Measurements from ENCODE around the gene SLC39A1.
A peak's percentile ranks its signal among the peaks of the same experiment; 100 is the strongest.

SLC39A1 gene

DNA sequence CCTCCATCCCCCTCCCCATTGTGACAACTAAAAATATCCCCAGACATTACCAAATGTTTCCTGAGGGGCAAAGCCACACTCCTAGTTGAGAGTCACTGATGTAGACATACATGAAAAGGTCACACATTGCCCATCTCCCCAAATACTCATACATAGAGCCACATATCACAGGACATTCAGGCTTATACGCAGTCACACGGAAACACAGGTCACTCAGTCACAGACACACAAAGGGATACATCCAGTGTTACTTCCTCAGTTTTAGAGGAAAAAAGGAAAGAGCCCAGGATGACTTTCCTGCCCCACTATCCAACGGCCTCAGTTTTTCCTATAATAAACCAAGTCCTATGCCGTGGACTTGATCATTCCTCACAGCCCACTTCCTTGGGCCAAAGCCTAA lies 1.9 kb downstream of the SLC39A1 start:
- peak overlapping the region; percentile 75 for H3K4me3 ChIP-seq (ENCODE audit: extremely low read depth, insufficient read depth, low read length, poor library complexity, severe bottlenecking)
- peaks cover 29% of the 10 kb centered on the region for H3K36me3 ChIP-seq (ENCODE audit: control insufficient read depth, insufficient read depth, low read length)
- no peaks in the 10 kb centered on the region for H3K9me3 ChIP-seq (ENCODE audit: control insufficient read depth, low read length)
- H3K4me1 ChIP-seq (ENCODE audit: control insufficient read depth, insufficient read depth, low read length, poor library complexity, severe bottlenecking) = peaks cover 13% of the 10 kb centered on the region
- 68 to 71% methylated on average over 4 of the region's 4 CpGs for WGBS, 2 experiments (ENCODE audit: insufficient coverage in 2 of 2)
- no peak overlapping the region for H3K27ac ChIP-seq (ENCODE audit: low read depth, low read length, severe bottlenecking)

DNA sequence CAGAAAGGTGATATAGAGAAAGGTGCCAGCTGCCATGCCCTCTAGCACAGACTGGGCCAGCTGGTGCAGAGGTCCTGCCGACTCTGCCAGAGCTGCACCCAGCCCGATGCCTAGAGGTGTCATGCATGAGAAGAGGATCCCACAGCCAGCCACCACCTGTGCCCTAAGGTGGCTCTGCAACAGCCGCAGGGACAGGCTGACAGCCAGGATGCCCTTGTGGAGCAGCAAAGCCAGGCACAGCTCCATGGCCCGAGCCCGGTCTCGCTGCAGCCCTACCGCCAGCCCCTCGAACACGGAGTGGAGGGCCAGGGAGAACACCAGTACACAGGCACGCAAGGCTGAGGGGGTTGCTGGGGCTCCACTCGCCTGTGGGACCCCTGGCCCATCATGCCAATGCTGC lies 3.1 kb downstream of the SLC39A1 start:
- Histone ChIP-seq H3K9me3 (ENCODE audit: control insufficient read depth, low read length) (no peaks in the 10 kb centered on the region), H3K27ac (ENCODE audit: low read depth, low read length, severe bottlenecking) (no peak overlapping the region), H3K4me3 (ENCODE audit: extremely low read depth, insufficient read depth, low read length, poor library complexity, severe bottlenecking) (no peak overlapping the region), H3K4me1 (ENCODE audit: control insufficient read depth, insufficient read depth, low read length, poor library complexity, severe bottlenecking) (peaks cover 16% of the 10 kb centered on the region), H3K36me3 (ENCODE audit: control insufficient read depth, insufficient read depth, low read length) (peaks cover 29% of the 10 kb centered on the region)
- WGBS, 2 experiments (ENCODE audit: insufficient coverage in 2 of 2) = 96 to 97% methylated on average over 9 to 11 of the region's 11 CpGs

DNA sequence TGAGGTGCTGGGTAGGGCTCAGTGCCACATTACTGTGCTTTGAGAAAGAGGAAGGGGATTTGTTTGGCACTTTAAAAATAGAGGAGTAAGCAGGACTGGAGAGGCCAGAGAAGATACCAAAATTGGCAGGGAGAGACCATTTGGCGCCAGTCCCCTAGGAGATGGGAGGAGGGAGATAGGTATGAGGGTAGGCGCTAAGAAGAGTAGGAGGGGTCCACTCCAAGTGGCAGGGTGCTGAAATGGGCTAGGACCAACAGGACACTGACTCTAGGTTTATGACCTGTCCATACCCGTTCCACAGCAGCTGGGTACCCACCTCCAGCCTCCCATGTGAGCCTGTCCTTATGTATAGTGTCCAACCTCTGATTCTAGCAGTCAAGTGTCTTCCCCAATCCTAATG lies 3.9 kb downstream of the SLC39A1 start:
- WGBS, 2 experiments (ENCODE audit: insufficient coverage in 2 of 2) = 79 to 100% methylated on average over 1 to 3 of the region's 3 CpGs
- Histone ChIP-seq H3K9me3 (ENCODE audit: control insufficient read depth, low read length) (no peaks in the 10 kb centered on the region), H3K36me3 (ENCODE audit: control insufficient read depth, insufficient read depth, low read length) (peaks cover 36% of the 10 kb centered on the region), H3K4me1 (ENCODE audit: control insufficient read depth, insufficient read depth, low read length, poor library complexity, severe bottlenecking) (peaks cover 16% of the 10 kb centered on the region), H3K27ac (ENCODE audit: low read depth, low read length, severe bottlenecking) (peak overlapping the region; percentile 2), H3K4me3 (ENCODE audit: extremely low read depth, insufficient read depth, low read length, poor library complexity, severe bottlenecking) (no peak overlapping the region)

DNA sequence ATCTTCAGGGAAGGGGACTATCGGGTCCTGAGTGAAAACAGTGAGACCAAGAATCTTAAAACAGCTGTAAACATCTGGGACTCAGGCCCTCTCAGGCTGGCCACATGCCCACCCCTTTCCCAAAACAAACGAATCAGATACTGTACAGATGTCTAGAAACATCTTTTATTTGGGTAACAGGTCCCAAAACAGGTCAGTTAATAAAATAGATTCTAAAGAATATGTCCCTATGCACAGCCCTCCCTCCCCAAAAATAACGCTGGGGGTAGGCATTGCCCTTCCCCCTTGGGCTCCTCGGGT lies 4.4 kb downstream of the SLC39A1 start:
- peak overlapping the region; percentile 25 for H3K27ac ChIP-seq (ENCODE audit: low read depth, low read length, severe bottlenecking)
- peaks cover 41% of the 10 kb centered on the region for H3K36me3 ChIP-seq (ENCODE audit: control insufficient read depth, insufficient read depth, low read length)
- whole genome bisulfite sequencing, 2 experiments (ENCODE audit: insufficient coverage in 2 of 2) = 56 to 66% methylated on average over 3 of the region's 4 CpGs
- no peaks in the 10 kb centered on the region for H3K9me3 ChIP-seq (ENCODE audit: control insufficient read depth, low read length)
- H3K4me3 ChIP-seq (ENCODE audit: extremely low read depth, insufficient read depth, low read length, poor library complexity, severe bottlenecking) = peak overlapping the region; percentile 94
- peaks cover 16% of the 10 kb centered on the region for H3K4me1 ChIP-seq (ENCODE audit: control insufficient read depth, insufficient read depth, low read length, poor library complexity, severe bottlenecking)

DNA sequence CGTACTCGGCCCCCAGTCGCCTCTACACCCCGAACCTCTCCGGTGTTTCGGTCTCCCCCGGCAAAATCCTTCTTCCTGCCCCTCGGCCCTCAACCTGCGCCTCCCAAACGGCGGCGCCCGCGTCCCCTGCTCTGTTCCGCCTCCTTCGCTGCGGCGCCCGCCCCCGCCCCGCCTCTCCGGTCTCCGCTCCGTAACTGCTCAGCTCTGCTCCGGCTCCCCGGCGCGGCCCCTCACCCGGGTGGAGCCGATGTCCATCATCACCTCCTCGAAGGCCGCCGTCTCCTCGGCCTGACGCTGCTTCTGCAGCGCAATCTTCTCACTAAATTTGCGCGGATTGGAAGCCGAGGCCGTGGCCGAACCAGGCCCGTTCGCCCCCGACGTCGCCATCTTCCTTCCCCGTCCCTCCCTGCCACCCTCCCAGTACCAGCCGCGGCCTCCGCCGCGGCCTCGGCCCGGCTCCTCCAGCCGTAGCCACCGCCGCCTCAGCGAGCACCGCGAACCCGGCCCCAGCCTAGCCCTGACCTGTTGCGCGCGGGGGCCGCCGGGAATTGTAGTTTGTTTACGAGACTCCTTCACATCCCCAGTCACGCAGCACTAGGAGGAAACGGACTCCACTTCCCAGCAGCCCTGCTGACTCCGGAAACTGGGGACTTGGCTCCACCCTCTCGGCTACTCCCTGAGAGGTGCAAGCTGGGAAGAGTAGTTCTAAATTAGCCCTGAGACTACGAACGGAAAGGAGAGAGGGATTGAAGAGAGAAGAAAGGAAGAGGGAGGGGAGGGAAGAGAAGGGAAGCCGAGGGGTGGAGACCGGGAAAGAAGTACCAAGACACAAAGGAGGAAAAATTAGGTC lies 5.0 kb downstream of the SLC39A1 start, which contains the start of gene CRTC2:
CRTC2 (minus strand) TSS at position 502 of the 850 bp plus-strand sequence; CDS start at position 387, 115 bp downstream.
- 0% methylated on average over 57 to 63 of the region's 75 CpGs for WGBS, 2 experiments (ENCODE audit: insufficient coverage in 2 of 2)
- H3K27ac ChIP-seq (ENCODE audit: low read depth, low read length, severe bottlenecking) = peak within 1 kb of the TSS; percentile 74
- H3K4me3 ChIP-seq (ENCODE audit: extremely low read depth, insufficient read depth, low read length, poor library complexity, severe bottlenecking) = peak within 1 kb of the TSS; percentile 94
- peaks cover 47% of the 10 kb centered on the region for H3K36me3 ChIP-seq (ENCODE audit: control insufficient read depth, insufficient read depth, low read length)
- no peaks in the 10 kb centered on the region for H3K9me3 ChIP-seq (ENCODE audit: control insufficient read depth, low read length)
- peaks cover 16% of the 10 kb centered on the region for H3K4me1 ChIP-seq (ENCODE audit: control insufficient read depth, insufficient read depth, low read length, poor library complexity, severe bottlenecking)

DNA sequence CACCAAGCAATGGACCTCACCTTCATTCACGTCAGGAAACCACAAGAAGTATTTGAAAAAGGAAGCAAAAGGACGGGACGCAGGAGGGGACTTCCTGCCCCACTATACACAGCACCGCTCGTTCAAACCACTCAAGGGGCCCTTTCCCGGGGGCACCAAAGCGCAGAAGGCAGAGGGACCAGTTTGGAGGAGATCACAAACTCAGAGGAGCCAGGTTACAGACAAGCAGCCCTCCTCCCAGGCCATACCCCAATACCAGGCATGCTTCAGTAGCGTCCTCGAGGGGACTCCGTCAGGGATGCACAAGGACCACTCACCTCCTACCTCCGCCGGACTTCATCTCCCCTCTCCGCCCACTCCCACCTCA lies 5.6 kb downstream of the SLC39A1 start:
- H3K4me1 ChIP-seq (ENCODE audit: control insufficient read depth, insufficient read depth, low read length, poor library complexity, severe bottlenecking) = peaks cover 16% of the 10 kb centered on the region
- peaks cover 50% of the 10 kb centered on the region for H3K36me3 ChIP-seq (ENCODE audit: control insufficient read depth, insufficient read depth, low read length)
- H3K4me3 ChIP-seq (ENCODE audit: extremely low read depth, insufficient read depth, low read length, poor library complexity, severe bottlenecking) = peak overlapping the region; percentile 94
- no peaks in the 10 kb centered on the region for H3K9me3 ChIP-seq (ENCODE audit: control insufficient read depth, low read length)
- 0% methylated on average over 9 to 10 of the region's 13 CpGs for WGBS, 2 experiments (ENCODE audit: insufficient coverage in 2 of 2)
- peak overlapping the region; percentile 74 for H3K27ac ChIP-seq (ENCODE audit: low read depth, low read length, severe bottlenecking)

DNA sequence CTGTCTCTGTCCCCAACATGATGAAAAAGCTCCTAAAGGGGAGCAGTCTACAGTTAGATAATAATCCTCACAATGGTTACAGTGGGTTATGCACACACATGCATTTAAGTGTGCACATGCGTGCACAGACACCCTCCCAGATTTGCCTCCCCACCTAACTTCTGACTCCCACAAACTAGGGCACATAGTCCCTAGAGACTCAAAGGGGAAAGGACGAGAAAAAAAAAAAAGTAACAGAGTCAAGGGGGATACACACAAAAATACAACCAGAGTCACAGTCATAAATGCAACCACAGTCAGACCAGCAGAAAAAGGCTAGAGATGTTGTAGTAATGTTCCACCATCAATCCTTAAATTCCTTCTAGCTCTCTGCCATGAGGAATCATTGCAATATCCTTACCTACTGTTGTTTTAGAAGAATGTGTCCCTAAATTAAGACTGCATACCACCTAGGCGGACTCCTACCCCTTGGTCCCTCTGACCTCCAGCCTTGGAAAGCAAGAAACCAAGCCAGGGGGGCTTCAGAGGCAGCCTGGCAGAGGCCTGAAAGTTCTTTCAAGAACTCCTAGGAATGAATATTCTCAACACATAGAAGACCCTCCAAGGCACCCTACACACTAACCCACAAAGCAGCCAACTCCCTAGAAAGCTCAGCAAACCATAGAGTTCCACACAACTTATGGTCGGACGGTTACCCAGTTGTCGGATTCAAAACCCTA lies 6.2 kb downstream of the SLC39A1 start:
- Histone ChIP-seq H3K4me1 (ENCODE audit: control insufficient read depth, insufficient read depth, low read length, poor library complexity, severe bottlenecking) (peaks cover 16% of the 10 kb centered on the region), H3K27ac (ENCODE audit: low read depth, low read length, severe bottlenecking) (no peak overlapping the region), H3K4me3 (ENCODE audit: extremely low read depth, insufficient read depth, low read length, poor library complexity, severe bottlenecking) (peak overlapping the region; percentile 94), H3K9me3 (ENCODE audit: control insufficient read depth, low read length) (no peaks in the 10 kb centered on the region), H3K36me3 (ENCODE audit: control insufficient read depth, insufficient read depth, low read length) (peaks cover 56% of the 10 kb centered on the region)
- 52 to 80% methylated on average over 1 to 2 of the region's 6 CpGs for WGBS, 2 experiments (ENCODE audit: insufficient coverage in 2 of 2)

DNA sequence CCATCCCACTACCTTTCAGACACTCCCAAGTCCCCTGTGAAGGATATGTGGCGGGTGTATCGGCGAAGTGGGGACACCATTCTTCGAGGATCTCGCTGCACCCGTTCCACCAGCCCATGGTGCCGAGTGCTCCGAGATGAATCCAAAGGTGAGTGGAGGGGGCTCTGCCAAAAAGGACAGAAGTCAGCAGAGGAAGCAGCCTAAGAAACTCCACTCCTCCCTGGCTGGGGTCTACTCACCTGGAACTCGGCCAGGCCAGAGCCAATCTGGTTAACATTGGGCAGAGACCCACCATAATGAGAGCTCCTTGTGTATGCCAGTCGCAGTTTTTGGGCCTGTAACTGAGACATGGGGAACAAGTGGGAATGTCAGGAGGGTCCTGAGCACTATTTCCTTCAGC lies 8.5 kb downstream of the SLC39A1 start:
- no peaks in the 10 kb centered on the region for H3K9me3 ChIP-seq (ENCODE audit: control insufficient read depth, low read length)
- H3K4me3 ChIP-seq (ENCODE audit: extremely low read depth, insufficient read depth, low read length, poor library complexity, severe bottlenecking) = no peak overlapping the region
- peaks cover 9% of the 10 kb centered on the region for H3K4me1 ChIP-seq (ENCODE audit: control insufficient read depth, insufficient read depth, low read length, poor library complexity, severe bottlenecking)
- peaks cover 58% of the 10 kb centered on the region for H3K36me3 ChIP-seq (ENCODE audit: control insufficient read depth, insufficient read depth, low read length)
- no peak overlapping the region for H3K27ac ChIP-seq (ENCODE audit: low read depth, low read length, severe bottlenecking)
- WGBS, 2 experiments (ENCODE audit: insufficient coverage in 2 of 2) = 97 to 100% methylated on average over 9 to 10 of the region's 10 CpGs

DNA sequence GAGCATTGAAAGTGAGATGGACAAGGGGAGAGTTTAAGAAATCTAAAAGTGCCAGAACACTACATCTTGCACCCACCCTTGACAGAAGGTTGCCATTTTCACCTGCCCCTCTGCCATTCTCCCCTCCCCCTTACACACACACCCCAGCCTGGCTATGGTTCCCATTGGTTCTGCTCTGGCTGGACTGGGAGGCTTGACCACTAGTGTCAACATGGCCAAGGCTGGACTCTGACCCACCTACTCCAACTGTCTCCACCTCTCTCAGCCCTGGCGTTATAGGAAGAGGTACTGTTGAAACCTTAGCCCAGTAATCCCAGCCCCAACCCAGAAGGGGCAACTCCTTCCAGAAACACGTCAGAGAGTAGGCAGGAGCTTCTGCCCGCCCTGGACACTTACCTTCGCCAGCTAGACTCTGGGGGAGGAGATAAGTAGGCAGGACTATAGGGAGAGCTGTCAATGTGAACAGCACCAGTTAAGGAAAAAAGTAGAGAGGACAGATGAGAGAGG lies 9.4 kb downstream of the SLC39A1 start:
- Histone ChIP-seq H3K4me1 (ENCODE audit: control insufficient read depth, insufficient read depth, low read length, poor library complexity, severe bottlenecking) (peaks cover 9% of the 10 kb centered on the region), H3K9me3 (ENCODE audit: control insufficient read depth, low read length) (no peaks in the 10 kb centered on the region), H3K27ac (ENCODE audit: low read depth, low read length, severe bottlenecking) (no peak overlapping the region), H3K36me3 (ENCODE audit: control insufficient read depth, insufficient read depth, low read length) (peaks cover 59% of the 10 kb centered on the region), H3K4me3 (ENCODE audit: extremely low read depth, insufficient read depth, low read length, poor library complexity, severe bottlenecking) (no peak overlapping the region)
- WGBS, 2 experiments (ENCODE audit: insufficient coverage in 2 of 2) = 94 to 100% methylated on average over 2 to 4 of the region's 4 CpGs

DNA sequence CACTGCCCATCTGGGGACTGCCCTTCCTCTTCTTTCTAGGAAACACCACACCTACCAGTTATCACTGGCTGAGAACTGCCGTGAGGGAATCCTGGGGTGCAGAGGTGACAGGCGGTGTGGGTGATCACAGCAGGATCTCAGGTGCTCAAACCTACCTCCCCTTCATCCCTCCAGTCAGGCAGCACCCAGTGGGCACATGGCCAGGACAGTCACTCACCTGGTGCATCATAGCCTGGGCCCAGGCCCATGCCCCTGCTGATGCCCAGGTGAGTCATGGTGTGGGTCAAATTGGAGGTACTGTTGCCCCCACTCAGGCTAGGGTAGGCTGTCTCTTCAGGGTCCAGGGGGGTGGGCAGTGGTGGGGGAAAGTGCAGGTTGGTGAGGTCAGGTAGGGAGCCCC lies 11.5 kb downstream of the SLC39A1 start:
- no peaks in the 10 kb centered on the region for H3K9me3 ChIP-seq (ENCODE audit: control insufficient read depth, low read length)
- no peak overlapping the region for H3K27ac ChIP-seq (ENCODE audit: low read depth, low read length, severe bottlenecking)
- no peak overlapping the region for H3K4me3 ChIP-seq (ENCODE audit: extremely low read depth, insufficient read depth, low read length, poor library complexity, severe bottlenecking)
- H3K36me3 ChIP-seq (ENCODE audit: control insufficient read depth, insufficient read depth, low read length) = peaks cover 73% of the 10 kb centered on the region
- 100% methylated on average over 1 of the region's 2 CpGs for WGBS, 2 experiments (ENCODE audit: insufficient coverage in 2 of 2)
- peaks cover 6% of the 10 kb centered on the region for H3K4me1 ChIP-seq (ENCODE audit: control insufficient read depth, insufficient read depth, low read length, poor library complexity, severe bottlenecking)

DNA sequence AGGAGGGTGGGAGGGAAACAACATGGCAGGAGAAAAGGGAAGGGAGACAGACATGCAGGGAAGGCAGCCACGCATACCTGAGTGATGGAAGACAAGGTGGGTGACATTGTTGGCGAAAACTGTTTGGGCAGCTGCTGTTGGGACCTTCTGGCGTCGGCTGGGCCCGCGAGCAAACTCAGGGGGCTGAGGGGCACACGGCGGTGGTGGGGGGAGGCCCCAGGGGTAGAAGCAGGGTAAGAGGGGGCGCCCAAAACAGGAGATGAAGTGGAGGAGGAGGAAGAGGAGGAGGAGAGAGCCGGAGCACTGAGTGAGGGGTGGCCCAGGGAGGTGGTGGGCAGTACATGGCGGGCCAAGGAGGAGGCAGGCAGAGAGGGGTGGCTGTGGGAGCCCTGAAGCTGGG lies 12.2 kb downstream of the SLC39A1 start:
- WGBS, 2 experiments (ENCODE audit: insufficient coverage in 2 of 2) = 87 to 96% methylated on average over 10 to 11 of the region's 11 CpGs
- H3K9me3 ChIP-seq (ENCODE audit: control insufficient read depth, low read length) = no peaks in the 10 kb centered on the region

More for the DNA sequence above, 12.2 kb downstream of the SLC39A1 start:
- peaks cover under 1% of the 10 kb centered on the region for H3K4me1 ChIP-seq (ENCODE audit: control insufficient read depth, insufficient read depth, low read length, poor library complexity, severe bottlenecking)
- H3K4me3 ChIP-seq (ENCODE audit: extremely low read depth, insufficient read depth, low read length, poor library complexity, severe bottlenecking) = no peak overlapping the region
- H3K27ac ChIP-seq (ENCODE audit: low read depth, low read length, severe bottlenecking) = no peak overlapping the region
- peaks cover 73% of the 10 kb centered on the region for H3K36me3 ChIP-seq (ENCODE audit: control insufficient read depth, insufficient read depth, low read length)
